Raji (cell line): ENCODE measurements around the gene ASB18.

Experiments used
- POLR2A ChIP-seq: IDR thresholded peaks from 2 replicates; pipeline ENCODE4 v1.6.1; 2011; ENCODE audit warnings: low read depth, low read length, control low read depth; ENCODE audit not compliant: insufficient read depth

The ASB18 gene

GRCh38 chr2:236158969-236159777, 105.0 kb downstream of the ASB18 start:
- TF ChIP-seq POLR2A = no peak

DNA sequence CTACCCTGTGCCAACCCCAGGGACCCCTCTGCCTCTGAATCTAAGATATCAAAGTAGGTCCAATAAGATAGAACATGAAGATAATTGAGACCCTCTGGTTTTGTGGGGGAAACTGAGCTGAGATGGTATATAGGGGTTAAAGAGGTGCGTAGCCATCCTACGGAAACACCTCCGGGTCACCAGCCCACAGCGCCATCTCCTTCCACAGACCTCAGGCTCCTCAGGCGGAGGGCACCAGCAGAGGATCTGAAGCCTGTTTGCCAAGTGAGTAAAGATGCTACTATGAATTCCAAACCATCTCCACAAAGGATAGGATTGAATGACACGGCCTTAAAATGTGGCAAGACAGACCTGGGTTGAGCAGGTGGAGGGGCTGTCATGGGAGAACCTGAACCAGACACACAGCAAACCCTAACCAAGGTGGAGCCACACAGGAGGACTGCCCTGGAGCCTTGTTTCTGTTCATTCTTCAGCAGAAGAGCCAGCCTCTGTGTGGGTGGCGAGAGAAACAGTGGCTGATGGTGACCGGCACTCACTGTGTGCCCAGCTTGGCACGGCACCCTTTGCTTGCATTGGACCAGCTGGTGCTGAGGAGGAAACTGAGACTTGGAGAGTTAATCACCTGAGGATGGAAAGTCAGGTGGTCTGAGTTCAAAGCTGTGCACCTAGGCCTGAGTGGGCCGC, 106.2 kb downstream of the ASB18 start:
- no peak for TF ChIP-seq POLR2A

- no peak for TF ChIP-seq POLR2A
Measured at GRCh38 chr2:236157366-236157765, 106.8 kb downstream of the ASB18 start.

GRCh38 chr2:236156860-236157194, 107.4 kb downstream of the ASB18 start:
- no peak for TF ChIP-seq POLR2A

DNA sequence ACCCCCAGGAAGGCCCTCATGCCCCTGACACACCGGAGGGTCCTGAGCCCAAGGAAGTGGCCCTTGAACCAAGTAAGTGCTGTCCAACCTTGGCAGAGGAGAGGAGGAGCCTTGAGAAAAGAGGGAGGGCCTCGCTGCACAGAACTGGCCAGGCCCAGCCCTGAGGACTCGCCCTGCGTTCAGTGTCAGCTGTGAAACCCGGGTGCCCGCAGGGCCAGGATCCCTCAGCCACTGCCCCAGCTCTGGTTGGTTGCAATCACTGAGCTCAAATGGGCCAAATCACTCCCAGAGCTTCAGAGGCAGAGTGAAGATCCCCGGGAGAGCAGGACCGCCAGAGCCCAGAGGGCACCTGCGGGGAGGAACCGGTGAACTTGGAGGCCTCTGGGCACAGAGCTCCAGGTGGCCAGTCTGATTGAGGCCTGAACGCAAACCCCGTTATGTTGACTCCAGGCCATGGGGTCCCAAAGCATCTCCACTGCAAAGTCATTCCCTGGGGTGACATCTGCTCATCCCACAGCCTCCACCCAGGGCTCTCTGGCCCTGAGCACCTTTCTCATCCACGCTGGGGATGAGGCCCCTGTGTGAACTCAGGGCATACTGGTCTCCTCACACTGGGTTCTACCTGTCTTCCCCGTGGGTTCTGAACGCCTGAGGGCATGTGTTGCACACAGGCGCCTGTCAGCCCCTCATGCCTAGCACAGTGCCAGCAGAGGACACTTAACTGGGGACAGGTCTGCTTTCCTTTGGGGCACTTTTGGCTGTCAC, 107.9 kb downstream of the ASB18 start:
- TF ChIP-seq POLR2A = no peak

DNA sequence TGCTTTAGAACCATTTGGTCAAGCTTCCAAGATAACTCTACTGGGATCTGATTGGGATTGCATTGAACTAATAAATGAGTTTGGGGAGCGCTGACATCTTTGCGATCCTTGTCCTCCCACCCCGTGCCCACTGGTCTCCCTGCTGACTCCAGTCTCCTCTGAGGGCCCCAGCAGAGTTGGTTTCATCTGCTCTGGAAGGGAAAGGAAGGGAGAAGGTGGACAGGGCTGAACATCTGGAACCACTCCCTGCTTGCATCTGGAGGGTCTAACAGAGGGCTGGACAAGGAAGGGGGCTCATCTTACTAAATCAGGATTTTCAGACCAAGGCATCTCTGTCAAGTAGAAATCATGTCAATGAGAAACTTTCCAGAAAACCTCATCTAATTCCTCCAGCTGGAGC, 108.8 kb downstream of the ASB18 start:
- TF ChIP-seq POLR2A = no peak

GRCh38 chr2:236146436-236146835, 117.8 kb downstream of the ASB18 start:
- TF ChIP-seq POLR2A = no peak

- TF ChIP-seq POLR2A = no peak
Measured at GRCh38 chr2:236143811-236144210, 120.4 kb downstream of the ASB18 start.
